ENCODE measurements around the gene MCEMP1. TPM values are rescaled to one million over a fixed set of nuclear protein-coding genes. Genes with fewer than 3 reads are reported as not detected.

MCEMP1 gene
- total and polyA plus RNA-seq, 2 of the 4 experiments (the other 2 are of a cell fraction): 0.15 TPM; not detected in 1

GRCh38 chr19:7685546-7686445, 8.9 kb downstream of the MCEMP1 start:
- H3K27me3 ChIP-seq (ENCODE audit: control insufficient read depth, insufficient read depth, low read length): peaks cover 3% of the 10 kb centered on the region; the same call in 1 of the 2 replicates
- no peak for DNase-seq
- no peak overlapping the region for H3K23ac ChIP-seq (ENCODE audit: low read depth, low read length)
- no peak overlapping the region for H3K14ac ChIP-seq (replicated peaks; ENCODE audit: low read depth, low read length)
- no peak overlapping the region for H3K4ac ChIP-seq (ENCODE audit: low read depth, low read length)
- no peak overlapping the region for H4K8ac ChIP-seq (ENCODE audit: low read depth in 2 of 2, low read length in 2 of 2)
- POLR2A ChIA-PET (ENCODE audit: unreplicated experiment): interaction anchor here (1.0 kb wide), 1 partner anchor 320 kb away, joined by 4 read pairs; the partner anchor contains the start of gene ELAVL1
- H2AFZ ChIP-seq (replicated peaks; ENCODE audit: low read length, poor library complexity): no peak overlapping the region
- H4K91ac ChIP-seq (ENCODE audit: insufficient read depth, low read depth, low read length): no peak overlapping the region
- BruUV-seq (replicated peaks): no TSS peak
- peaks cover 14% of the 10 kb centered on the region for H4K20me1 ChIP-seq (ENCODE audit: insufficient read depth, low read length)
- ATAC-seq (ENCODE audit: low read depth): no peak
- H3K9ac ChIP-seq (ENCODE audit: low read depth, low read length): no peak overlapping the region
- no peak overlapping the region for H2BK20ac ChIP-seq (ENCODE audit: low read depth, low read length)
- 33% methylated on average over 3 of the region's 19 CpGs; no CpG with 5 or more reads in 1 of the 2 experiments for WGBS, 2 experiments (ENCODE audit: extremely low coverage in 2 of 2, insufficient read length in 1 of 2)
- H3K18ac ChIP-seq (ENCODE audit: low read depth, low read length): no peak overlapping the region
- H3K9me3 ChIP-seq (ENCODE audit: control insufficient read depth, insufficient read depth, low read length): no peaks in the 10 kb centered on the region
- no peak overlapping the region for H3K4me3 ChIP-seq (ENCODE audit: insufficient read depth, low read depth, low read length)
- H3K56ac ChIP-seq (ENCODE audit: extremely low read depth, insufficient read depth, low read length): no peak overlapping the region
- H3K36me3 ChIP-seq (ENCODE audit: control insufficient read depth, insufficient read depth, low read length): peaks cover 11% of the 10 kb centered on the region; the same call in 1 of the 2 replicates
- in situ Hi-C loops (cut with MboI; ENCODE audit: low sequenced_read_pairs) (loop anchor here (10.0 kb wide), 1 partner anchor 109 kb away; no protein-coding TSS in a partner anchor), intact Hi-C loops (cut with micrococcal nuclease) (no loop called here), dilution Hi-C loops (cut with HindIII; ENCODE audit: low sequenced_read_pairs, unreplicated experiment) (no loop called here)
- H3K27ac ChIP-seq (ENCODE audit: insufficient read depth, low read length): no peak overlapping the region
- no peak overlapping the region for H2AK9ac ChIP-seq (replicated peaks; ENCODE audit: low read depth, low read length, poor library complexity)
- no peak overlapping the region for H2BK120ac ChIP-seq (ENCODE audit: low read depth, low read length)
- peaks cover 0 to 28% of the 10 kb centered on the region in 2 experiments; a peak in 3 of 4 replicates for H3K79me1 ChIP-seq (ENCODE audit: low read depth in 1 of 2, low read length in 2 of 2)
- no peak overlapping the region for H2BK5ac ChIP-seq (ENCODE audit: low read depth, low read length, poor library complexity, severe bottlenecking)
- H2BK15ac ChIP-seq (ENCODE audit: low read depth, low read length): no peak overlapping the region
- no peaks in the 10 kb centered on the region for H3K9me1 ChIP-seq (ENCODE audit: insufficient read depth, low read length)
- CTCF ChIA-PET: no interaction called here
- 0 out of 2 replicates have a peak, but pooled peaks cover 2% of the 10 kb centered on the region for H3K4me1 ChIP-seq (ENCODE audit: control insufficient read depth, insufficient read depth, low read length)
- H4K5ac ChIP-seq (ENCODE audit: low read depth, low read length): no peak overlapping the region
- no peak overlapping the region for H2AK5ac ChIP-seq (ENCODE audit: low read depth, low read length)
- H3K4me2 ChIP-seq (ENCODE audit: low read depth, low read length): no peak overlapping the region
- TF ChIP-seq ELK1 (IDR thresholded peaks at IDR 0.05; ENCODE audit: borderline replicate concordance, low read depth, low read length) (no peak), RCOR1 (IDR thresholded peaks at IDR 0.05; ENCODE audit: insufficient replicate concordance, low read length) (no peak), CHD1 (IDR thresholded peaks at IDR 0.05; ENCODE audit: low read depth, low read length) (no peak), RAD21 (IDR thresholded peaks at IDR 0.05; ENCODE audit: low read length) (no peak), POLR2A (IDR thresholded peaks at IDR 0.05; ENCODE audit: low read depth, low read length) (no peak), CEBPB (IDR thresholded peaks at IDR 0.05; ENCODE audit: low read depth, low read length) (no peak), MAFK (IDR thresholded peaks at IDR 0.05; ENCODE audit: low read depth, low read length) (no peak), RFX5 (IDR thresholded peaks at IDR 0.05; ENCODE audit: low read depth, low read length) (no peak), USF2 (IDR thresholded peaks at IDR 0.05; ENCODE audit: low read depth, low read length) (no peak), CTCF (conservative IDR thresholded peaks at IDR 0.05; ENCODE audit: low read depth, low read length) (no peak), MAZ (IDR thresholded peaks at IDR 0.05; ENCODE audit: borderline replicate concordance, low read depth, low read length) (no peak), FOS (IDR thresholded peaks at IDR 0.05; ENCODE audit: low read depth, low read length) (no peak), SMC3 (IDR thresholded peaks at IDR 0.05; ENCODE audit: low read depth, low read length) (no peak), BHLHE40 (IDR thresholded peaks at IDR 0.05; ENCODE audit: low read depth, low read length) (no peak)

All from IMR-90 (cell line).